HL-60 (cell line): ENCODE data around the gene MYO9B.

ENCODE experiments used
- CTCF ChIP-seq: IDR thresholded peaks from one replicate; pipeline ENCODE4 v1.5.1; 2011; ENCODE audit warnings: low read length, control low read depth, inconsistent platforms; ENCODE audit not compliant: insufficient read depth
- GABPA ChIP-seq: IDR thresholded peaks from 2 replicates; pipeline ENCODE4 v1.6.1; 2012; ENCODE audit warnings: low read depth
- REST ChIP-seq: IDR thresholded peaks from 2 replicates; pipeline ENCODE4 v1.6.1; 2012; ENCODE audit warnings: low read depth; ENCODE audit not compliant: insufficient replicate concordance

- TF ChIP-seq REST (no peak), CTCF (no peak), GABPA (no peak)
These were observed 180.6 kb downstream of the MYO9B start for GRCh38 chr19:17256130-17256529.
